HepG2 (cell line): ENCODE data around the gene RSL1D1. TPM values are rescaled to one million over a fixed set of nuclear protein-coding genes. Genes with fewer than 3 reads are reported as not detected.

Experiments
- ATF7 ChIP-seq, 2 experiments: fragments of 450-650 bp in 1 of 2; sonication (generic) in 1 of 2; formaldehyde crosslinking in 1 of 2; IDR thresholded peaks; 2 replicates each; pipeline versions ENCODE4 v1.4.0 to v1.6.1; 2016 to 2020; ENCODE audit warnings: antibody characterized with exemption in 1 of 2, mild to moderate bottlenecking in 1 of 2, missing genetic modification reagents in 1 of 2
- BHLHE40 ChIP-seq: IDR thresholded peaks from 2 replicates; pipeline ENCODE4 v1.6.1; 2011; ENCODE audit warnings: low read length, improper control_type of control experiment
- CBX2 ChIP-seq, 2 experiments: fragments of 200-600 bp in 1 of 2; sonication (generic); formaldehyde crosslinking in 1 of 2; IDR thresholded peaks; 2 replicates each; pipeline versions ENCODE4 v1.7.0 to v1.8.1; 2018 to 2022; ENCODE audit warnings: low read depth in 2 of 2, low read length in 1 of 2, mild to moderate bottlenecking in 1 of 2, missing genetic modification reagents in 1 of 2
- CHCHD3 ChIP-seq: sonication (generic); formaldehyde crosslinking; IDR thresholded peaks from 2 replicates; pipeline ENCODE4 v1.8.0; 2022; ENCODE audit warnings: mild to moderate bottlenecking, missing genetic modification reagents, moderate library complexity
- HCFC1 ChIP-seq: fragments of 150-350 bp; IDR thresholded peaks from 2 replicates; pipeline ENCODE4 v1.6.1; 2014; ENCODE audit warnings: low read depth, low read length
- HES4 ChIP-seq: sonication (generic); formaldehyde crosslinking; IDR thresholded peaks from 2 replicates; pipeline ENCODE4 v1.9.0; 2021; ENCODE audit warnings: mild to moderate bottlenecking, missing genetic modification reagents, borderline replicate concordance
- NFE2L1 ChIP-seq: sonication (generic); formaldehyde crosslinking; IDR thresholded peaks from 2 replicates; pipeline ENCODE4 v1.4.0; 2020; ENCODE audit warnings: missing genetic modification reagents, mild to moderate bottlenecking, borderline replicate concordance
- NONO ChIP-seq, 2 experiments: fragments of 450-650 bp in 1 of 2; sonication (generic) in 1 of 2; formaldehyde crosslinking in 1 of 2; IDR thresholded peaks in 1 of 2; conservative IDR thresholded peaks in 1 of 2; 2 replicates each; pipeline versions ENCODE4 v1.6.1 to v1.8.0; 2017 to 2022; ENCODE audit warnings: mild to moderate bottlenecking in 1 of 2, missing genetic modification reagents in 1 of 2, moderate library complexity in 1 of 2
- POLR2A ChIP-seq, 2 experiments: IDR thresholded peaks; 2 replicates each; pipeline ENCODE4 v1.6.1; 2011; ENCODE audit warnings: low read depth in 2 of 2, low read length in 2 of 2, mild to moderate bottlenecking in 1 of 2, moderate library complexity in 1 of 2; ENCODE audit not compliant: insufficient read depth in 1 of 2
- RXRA ChIP-seq: sonication (generic); formaldehyde crosslinking; IDR thresholded peaks from 2 replicates; pipeline ENCODE4 v1.5.1; 2020; ENCODE audit warnings: missing genetic modification reagents
- SAFB2 ChIP-seq: sonication (generic); formaldehyde crosslinking; IDR thresholded peaks from 2 replicates; pipeline ENCODE4 v1.5.1; 2020; ENCODE audit warnings: missing genetic modification reagents, low read depth, mild to moderate bottlenecking, borderline replicate concordance
- SIX1 ChIP-seq: sonication (generic); formaldehyde crosslinking; IDR thresholded peaks from 2 replicates; pipeline ENCODE4 v1.4.0; 2020; ENCODE audit warnings: missing genetic modification reagents, borderline replicate concordance
- SMAD1 ChIP-seq: sonication (generic); formaldehyde crosslinking; IDR thresholded peaks from 2 replicates; pipeline ENCODE4 v1.4.0; 2020; ENCODE audit warnings: missing genetic modification reagents, low read depth, mild to moderate bottlenecking, borderline replicate concordance
- SNAPC2 ChIP-seq: sonication (generic); formaldehyde crosslinking; IDR thresholded peaks from 2 replicates; pipeline ENCODE4 v1.8.1; 2022; ENCODE audit warnings: mild to moderate bottlenecking, missing genetic modification reagents
- SYNCRIP ChIP-seq: fragments of 200-400 bp; formaldehyde crosslinking; IDR thresholded peaks from 2 replicates; pipeline ENCODE4 v1.6.1; 2018; ENCODE audit warnings: mild to moderate bottlenecking, low read depth, low read length; ENCODE audit not compliant: insufficient read depth
- TFDP1 ChIP-seq: IDR thresholded peaks from 2 replicates; pipeline ENCODE4 v1.6.1; 2016; ENCODE audit warnings: missing compliant biosample characterization, missing genetic modification reagents, borderline replicate concordance
- U2AF2 ChIP-seq: fragments of 200-400 bp; formaldehyde crosslinking; IDR thresholded peaks from 2 replicates; pipeline ENCODE4 v1.6.1; 2017; ENCODE audit warnings: low read depth, mild to moderate bottlenecking, low read length
- WIZ ChIP-seq: sonication (generic); formaldehyde crosslinking; IDR thresholded peaks from 2 replicates; pipeline ENCODE4 v1.5.1; 2020; ENCODE audit warnings: mild to moderate bottlenecking, missing genetic modification reagents
- ZFAT ChIP-seq: sonication (generic); formaldehyde crosslinking; conservative IDR thresholded peaks from 2 replicates; pipeline ENCODE4 v1.8.1; 2023; ENCODE audit warnings: missing genetic modification reagents, inconsistent platforms
- ZFP41 ChIP-seq: sonication (generic); formaldehyde crosslinking; IDR thresholded peaks from 2 replicates; pipeline ENCODE4 v1.4.0; 2020; ENCODE audit warnings: mild to moderate bottlenecking, missing genetic modification reagents, borderline replicate concordance
- ZKSCAN5 ChIP-seq: sonication (generic); formaldehyde crosslinking; IDR thresholded peaks from 2 replicates; pipeline ENCODE4 v1.5.1; 2020; ENCODE audit warnings: mild to moderate bottlenecking, missing genetic modification reagents
- ZNF230 ChIP-seq: sonication (generic); formaldehyde crosslinking; IDR thresholded peaks from 2 replicates; pipeline ENCODE4 v1.4.0; 2020; ENCODE audit warnings: mild to moderate bottlenecking, missing genetic modification reagents
- ZNF292 ChIP-seq: sonication (generic); formaldehyde crosslinking; IDR thresholded peaks from 2 replicates; pipeline ENCODE4 v1.8.1; 2022; ENCODE audit warnings: mild to moderate bottlenecking, low read depth, missing genetic modification reagents, borderline replicate concordance
- ZNF484 ChIP-seq: sonication (generic); formaldehyde crosslinking; IDR thresholded peaks from 2 replicates; pipeline ENCODE4 v1.5.1; 2020; ENCODE audit warnings: mild to moderate bottlenecking, low read depth, missing genetic modification reagents, borderline replicate concordance
- ZNF558 ChIP-seq: sonication (generic); formaldehyde crosslinking; IDR thresholded peaks from 2 replicates; pipeline ENCODE4 v1.9.0; 2022; ENCODE audit warnings: mild to moderate bottlenecking, missing genetic modification reagents, borderline replicate concordance
- ZNF570 ChIP-seq: sonication (generic); formaldehyde crosslinking; IDR thresholded peaks from 2 replicates; pipeline ENCODE4 v1.4.0; 2020; ENCODE audit warnings: mild to moderate bottlenecking, missing genetic modification reagents, borderline replicate concordance
- ZNF644 ChIP-seq: IDR thresholded peaks from 2 replicates; pipeline ENCODE4 v1.6.1; 2016; ENCODE audit warnings: low read depth
- ZNF691 ChIP-seq: sonication (generic); formaldehyde crosslinking; IDR thresholded peaks from 2 replicates; pipeline ENCODE4 v1.4.0; 2020; ENCODE audit warnings: missing genetic modification reagents, low read depth, mild to moderate bottlenecking, borderline replicate concordance
- polyA plus RNA-seq, 8 experiments: library from polyadenylated mRNA; depleted of rRNA in 3 of 8; stranded (reverse) in 7 of 8; unstranded in 1 of 8; fragments of >200 nt; fragmentation: Illumina TruSeq in 4 of 8; extraction: Trizol in 4 of 8; gene quantifications; 2 replicates each; pipeline versions ENCODE4 v1.2.1 to v1.2.3, GENCODE V29; 2011 to 2016; ENCODE audit warnings: low read depth in 4 of 8, missing spikeins in 1 of 8, mixed read lengths in 1 of 8; ENCODE audit not compliant: insufficient read depth in 1 of 8
- total RNA-seq, 5 experiments: library from RNA; depleted of rRNA; stranded (reverse); fragments of >200 nt; fragmentation: Illumina TruSeq; extraction: Trizol; gene quantifications; 2 replicates each; pipeline ENCODE4 v1.2.3, GENCODE V29; 2016; ENCODE audit warnings: low read depth in 1 of 5

The RSL1D1 gene
- total and polyA plus RNA-seq, 2 of the 13 experiments (the other 11 are each of a cell fraction or from before 2014, with no cell fraction given) = 187 to 343 TPM

GRCh38 chr16:11797166-11797956 is 54.0 kb downstream of the RSL1D1 start, which contains the start of gene ZC3H7A (continued):
- TF ChIP-seq ZNF570 (CRISPR knock-in tag) = peak; percentile 97; the same call in 1 of the 2 replicates
- TF ChIP-seq POLR2A (IDR thresholded peaks at IDR 0.05; ENCODE audit: insufficient read depth in 1 of 2, low read depth in 2 of 2, low read length in 2 of 2) = peak; percentile 100
- TF ChIP-seq TFDP1 = peak; percentile 88
- peak; percentile 90 for TF ChIP-seq HES4 (CRISPR knock-in tag)
- TF ChIP-seq ZNF230 (CRISPR knock-in tag) = peak; percentile 99
- TF ChIP-seq SIX1 (CRISPR knock-in tag) = peak; percentile 66; the same call in 1 of the 2 replicates
- peak; percentile 94; the same call in 1 of the 2 replicates for TF ChIP-seq ZFP41 (CRISPR knock-in tag)
- peak; percentile 70; the same call in 1 of the 2 replicates for TF ChIP-seq WIZ (CRISPR knock-in tag)
- peak; percentile 76; the same call in 1 of the 2 replicates for TF ChIP-seq ZNF558
- TF ChIP-seq CBX2 (IDR thresholded peaks at IDR 0.05; ENCODE audit: low read depth, low read length) = no peak
- TF ChIP-seq CBX2 (CRISPR knock-in tag; IDR thresholded peaks at IDR 0.05; ENCODE audit: low read depth) = no peak
- TF ChIP-seq RXRA = peak; percentile 92
- peak; percentile 94; the same call in 1 of the 2 replicates for TF ChIP-seq ZNF691
- TF ChIP-seq SNAPC2 = peak; percentile 93
- peak; percentile 88 for TF ChIP-seq ZNF292 (CRISPR knock-in tag)
- TF ChIP-seq SMAD1 (CRISPR knock-in tag) = peak; percentile 99
- no peak for TF ChIP-seq SYNCRIP
- peak; percentile 23; the same call in 1 of the 2 replicates for TF ChIP-seq BHLHE40
- 0 out of 2 replicates have a peak, but pooled peaks have one; percentile 24 for TF ChIP-seq ZNF644 (CRISPR knock-in tag)
- TF ChIP-seq NFE2L1 (CRISPR knock-in tag) = peak; percentile 84
- 0 out of 2 replicates have a peak, but pooled peaks have one; percentile 45 for TF ChIP-seq ZKSCAN5
- TF ChIP-seq CHCHD3 (CRISPR knock-in tag) = peak; percentile 77; the same call in 1 of the 2 replicates
- no peak for TF ChIP-seq ATF7 (IDR thresholded peaks at IDR 0.05)
- TF ChIP-seq ATF7 (CRISPR knock-in tag; IDR thresholded peaks at IDR 0.05) = peak; percentile 87
- no peak for TF ChIP-seq U2AF2
- TF ChIP-seq ZNF484 (CRISPR knock-in tag) = peak; percentile 90; the same call in 1 of the 2 replicates
- TF ChIP-seq HCFC1 = peak; percentile 12; the same call in 1 of the 2 replicates
- peak; percentile 91 for TF ChIP-seq ZFAT
- no peak for TF ChIP-seq NONO (IDR thresholded peaks at IDR 0.05)
- TF ChIP-seq NONO (CRISPR knock-in tag; conservative IDR thresholded peaks at IDR 0.05) = peak; percentile 74; the same call in 1 of the 2 replicates
- TF ChIP-seq SAFB2 (CRISPR knock-in tag) = peak; percentile 78
